H9 (cell line): ENCODE results near the gene HS3ST4. TPM values are rescaled to one million over a fixed set of nuclear protein-coding genes. Genes with fewer than 3 reads are reported as not detected.

Experiments used
- DNase-seq: peaks from one replicate; pipeline ENCODE4 v3.0.0-alpha.2; 2017
- H2AFZ ChIP-seq: one replicate; pipeline ENCODE4 v1.6.1; 2013; ENCODE audit warnings: mild to moderate bottlenecking, low read length, control low read depth, moderate library complexity
- H2AK5ac ChIP-seq: 2 replicates; pipeline ENCODE4 v1.6.1; 2013; ENCODE audit warnings: low read length, control low read depth, mixed read lengths; ENCODE audit not compliant: insufficient read length
- H2BK120ac ChIP-seq: one replicate; pipeline ENCODE4 v1.6.1; 2013; ENCODE audit warnings: low read depth, mild to moderate bottlenecking, low read length, control low read depth, inconsistent platforms; ENCODE audit not compliant: poor library complexity, severe bottlenecking
- H2BK12ac ChIP-seq: 2 replicates; pipeline ENCODE4 v1.6.1; 2013; ENCODE audit warnings: low read length, control low read depth, mixed read lengths, low read depth; ENCODE audit not compliant: insufficient read length
- H2BK15ac ChIP-seq: 2 replicates; pipeline ENCODE4 v1.6.1; 2013; ENCODE audit warnings: low read depth, low read length, control low read depth
- H2BK20ac ChIP-seq: one replicate; pipeline ENCODE4 v1.6.1; 2013; ENCODE audit warnings: low read depth, mild to moderate bottlenecking, low read length, control low read depth, inconsistent platforms; ENCODE audit not compliant: poor library complexity, severe bottlenecking
- H2BK5ac ChIP-seq: 2 replicates; pipeline ENCODE4 v1.6.1; 2013; ENCODE audit warnings: low read length, control low read depth, mixed read lengths; ENCODE audit not compliant: insufficient read length
- H3K14ac ChIP-seq: 2 replicates; pipeline ENCODE4 v1.6.1; 2013; ENCODE audit warnings: low read length, control low read depth; ENCODE audit not compliant: insufficient read depth
- H3K18ac ChIP-seq: 2 replicates; pipeline ENCODE4 v1.6.1; 2013; ENCODE audit warnings: low read depth, mild to moderate bottlenecking, mixed read lengths, low read length, control low read depth; ENCODE audit not compliant: insufficient read length
- H3K23ac ChIP-seq: 2 replicates; pipeline ENCODE4 v1.6.1; 2013; ENCODE audit warnings: low read length, control low read depth, mixed read lengths, low read depth; ENCODE audit not compliant: insufficient read length
- H3K23me2 ChIP-seq: 2 replicates; pipeline ENCODE4 v1.6.1; 2013; ENCODE audit warnings: low read depth, mild to moderate bottlenecking, mixed read lengths, low read length, control low read depth; ENCODE audit not compliant: insufficient read length, poor library complexity, severe bottlenecking
- H3K27ac ChIP-seq: 2 replicates; pipeline ENCODE4 v1.5.1; 2013; ENCODE audit warnings: low read length, control low read depth, mixed read lengths, low read depth; ENCODE audit not compliant: insufficient read length
- H3K27me3 ChIP-seq: 2 replicates; pipeline ENCODE4 v1.6.1; 2013; ENCODE audit warnings: low read length, control low read depth, inconsistent platforms; ENCODE audit not compliant: insufficient read depth
- H3K4ac ChIP-seq: 2 replicates; pipeline ENCODE4 v1.6.1; 2013; ENCODE audit warnings: low read depth, mild to moderate bottlenecking, control low read depth, inconsistent platforms, low read length, moderate library complexity
- H3K4me1 ChIP-seq: 2 replicates; pipeline ENCODE4 v1.6.1; 2013; ENCODE audit warnings: low read length, control low read depth, inconsistent platforms; ENCODE audit not compliant: insufficient read depth
- H3K4me2 ChIP-seq: 2 replicates; pipeline ENCODE4 v1.6.1; 2013; ENCODE audit warnings: low read length, control low read depth, mixed read lengths; ENCODE audit not compliant: insufficient read length, insufficient read depth
- H3K56ac ChIP-seq: 2 replicates; pipeline ENCODE4 v1.6.1; 2013; ENCODE audit warnings: low read depth, mild to moderate bottlenecking, mixed read lengths, low read length, control low read depth; ENCODE audit not compliant: insufficient read length
- H3K79me1 ChIP-seq: 2 replicates; pipeline ENCODE4 v1.6.1; 2013; ENCODE audit warnings: low read depth, mild to moderate bottlenecking, moderate library complexity, low read length, control low read depth, inconsistent platforms; ENCODE audit not compliant: insufficient read depth, poor library complexity, severe bottlenecking
- H3K79me2 ChIP-seq: 2 replicates; pipeline ENCODE4 v1.6.1; 2013; ENCODE audit warnings: low read length, control low read depth, inconsistent platforms; ENCODE audit not compliant: insufficient read depth
- H3K9ac ChIP-seq: 2 replicates; pipeline ENCODE4 v1.6.1; 2013; ENCODE audit warnings: low read length, control low read depth, mixed read lengths; ENCODE audit not compliant: insufficient read length; ENCODE audit errors: extremely low read depth
- H3K9me3 ChIP-seq: one replicate; pipeline ENCODE4 v1.6.1; 2013; ENCODE audit warnings: low read depth, low read length, inconsistent platforms; ENCODE audit not compliant: control insufficient read depth
- H3T11ph ChIP-seq: one replicate; pipeline ENCODE4 v1.6.1; 2013; ENCODE audit warnings: mild to moderate bottlenecking, low read length, control low read depth, inconsistent platforms
- H4K20me1 ChIP-seq: one replicate; pipeline ENCODE4 v1.6.1; 2013; ENCODE audit not compliant: control insufficient read depth, insufficient read length, insufficient read depth
- H4K5ac ChIP-seq: 2 replicates; pipeline ENCODE4 v1.6.1; 2013; ENCODE audit warnings: low read depth, mild to moderate bottlenecking, mixed read lengths, low read length, control low read depth; ENCODE audit not compliant: insufficient read length
- H4K8ac ChIP-seq: replicated peaks from 2 replicates; pipeline ENCODE4 v1.6.1; 2013; ENCODE audit warnings: low read length, control low read depth, mixed read lengths, low read depth; ENCODE audit not compliant: insufficient read length
- H4K91ac ChIP-seq: 2 replicates; pipeline ENCODE4 v1.6.1; 2013; ENCODE audit warnings: low read depth, mild to moderate bottlenecking, moderate library complexity, mixed read lengths, low read length, control low read depth; ENCODE audit not compliant: insufficient read length
- H3K27ac Mint-ChIP-seq, 3 experiments: 2 replicates in 2 of 3; 3 replicates in 1 of 3; pipeline ENCODE4 v1.8.0; 2020 to 2021; ENCODE audit warnings: mixed read lengths in 3 of 3, mild to moderate bottlenecking in 1 of 3, moderate library complexity in 1 of 3
- H3K27me3 Mint-ChIP-seq: 2 replicates; pipeline ENCODE4 v1.8.0; 2021; ENCODE audit warnings: low read depth, mild to moderate bottlenecking, moderate library complexity, mixed read lengths
- H3K36me3 Mint-ChIP-seq, 3 experiments: 2 replicates in 2 of 3; 3 replicates in 1 of 3; pipeline ENCODE4 v1.8.0; 2020 to 2021; ENCODE audit warnings: low read depth in 3 of 3, mixed read lengths in 3 of 3; ENCODE audit not compliant: insufficient read depth in 1 of 3
- H3K4me1 Mint-ChIP-seq, 2 experiments: 2 replicates each; pipeline ENCODE4 v1.8.0; 2020; ENCODE audit warnings: mixed read lengths in 2 of 2
- H3K4me3 Mint-ChIP-seq, 2 experiments: 2 replicates in 1 of 2; 3 replicates in 1 of 2; pipeline ENCODE4 v1.8.0; 2020 to 2021; ENCODE audit warnings: mild to moderate bottlenecking in 2 of 2, mixed read lengths in 2 of 2, moderate library complexity in 1 of 2
- H3K9me3 Mint-ChIP-seq, 2 experiments: 2 replicates in 1 of 2; 3 replicates in 1 of 2; pipeline ENCODE4 v1.8.0; 2020; ENCODE audit warnings: mild to moderate bottlenecking in 2 of 2, mixed read lengths in 2 of 2, moderate library complexity in 1 of 2
- WGBS: extraction: QIAGEN DNeasy Blood & Tissue Kit; methylation state at CpG from one replicate; pipeline ENCODE4 v1.1.7; 2013; ENCODE audit warnings: missing lambda C conversion rate, low lambda C conversion rate, mixed read lengths; ENCODE audit not compliant: insufficient read length; ENCODE audit errors: extremely low coverage; 5-methylcytosine and 5-hydroxymethylcytosine counted together
- total RNA-seq: library from RNA; stranded (reverse); gene quantifications from 2 replicates; pipeline ENCODE4 v1.2.1, GENCODE V29; 2021
- TF ChIP-seq, protein P1 (sequence below): fragments of 200-600 bp; sonication (generic); conservative IDR thresholded peaks from 3 replicates; pipeline ENCODE4 v1.8.0; 2021; ENCODE audit warnings: antibody characterized with exemption, mild to moderate bottlenecking

The HS3ST4 gene
- total RNA-seq, 1 experiment from 2014 or later: 1.7 TPM

DNA sequence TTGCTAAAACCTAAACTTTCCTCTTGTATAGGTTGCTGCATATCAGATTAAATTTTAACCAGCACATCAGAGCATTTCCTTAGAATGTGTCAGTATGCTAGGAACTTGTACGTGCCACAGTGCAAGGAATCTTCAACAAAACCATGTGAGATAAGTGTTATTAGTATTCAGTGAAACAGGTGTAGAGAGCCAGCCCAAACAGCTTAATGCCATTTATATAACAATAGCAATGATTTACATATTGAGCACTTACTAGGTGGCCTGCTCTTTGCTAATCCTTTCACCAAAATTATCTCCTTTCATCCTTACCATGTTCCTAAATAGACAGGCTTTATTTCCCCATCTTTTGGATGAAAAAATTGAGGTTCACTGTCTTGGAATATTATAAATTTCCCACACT is 485.7 kb downstream of the HS3ST4 start:
- no peak overlapping the region for H2AK5ac ChIP-seq
- H3K4me2 ChIP-seq: no peak overlapping the region
- H3K18ac ChIP-seq: no peak overlapping the region
- H4K20me1 ChIP-seq: no peaks in the 10 kb centered on the region
- no peak overlapping the region for H2BK12ac ChIP-seq
- no peaks in the 10 kb centered on the region for H3K23me2 ChIP-seq
- H3K4me1 ChIP-seq: peaks cover 8% of the 10 kb centered on the region; the same call in 1 of the 2 replicates
- H4K5ac ChIP-seq: no peak overlapping the region
- peaks cover 3% of the 10 kb centered on the region for H3K9me3 ChIP-seq
- no peak overlapping the region for H3K27ac ChIP-seq
- Mint-ChIP-seq H3K27me3 (peaks cover 4% of the 10 kb centered on the region; the same call in 1 of the 2 replicates), H3K9me3 (peaks cover 21 to 23% of the 10 kb centered on the region in 2 experiments), H3K27ac (peak overlapping the region in 2 of 3 experiments; percentile 46 to 96; a peak in 4 of 7 replicates), H3K36me3 (peaks cover 5 to 31% (median 18%) of the 10 kb centered on the region in 3 experiments), H3K4me3 (0 out of 5 replicates have a peak overlapping the region, but pooled peaks of 1 of the 2 experiments have one; percentile 17), H3K4me1 (peaks cover 36 to 39% of the 10 kb centered on the region in 2 experiments)
- H3K56ac ChIP-seq: no peak overlapping the region
- H2BK5ac ChIP-seq: no peak overlapping the region
- WGBS: no CpG with 5 or more reads among the region's 1 CpG
- no peak overlapping the region for H3K9ac ChIP-seq
- no peak overlapping the region for H3K23ac ChIP-seq
- no peak for DNase-seq
- TF ChIP-seq, protein P1, sequence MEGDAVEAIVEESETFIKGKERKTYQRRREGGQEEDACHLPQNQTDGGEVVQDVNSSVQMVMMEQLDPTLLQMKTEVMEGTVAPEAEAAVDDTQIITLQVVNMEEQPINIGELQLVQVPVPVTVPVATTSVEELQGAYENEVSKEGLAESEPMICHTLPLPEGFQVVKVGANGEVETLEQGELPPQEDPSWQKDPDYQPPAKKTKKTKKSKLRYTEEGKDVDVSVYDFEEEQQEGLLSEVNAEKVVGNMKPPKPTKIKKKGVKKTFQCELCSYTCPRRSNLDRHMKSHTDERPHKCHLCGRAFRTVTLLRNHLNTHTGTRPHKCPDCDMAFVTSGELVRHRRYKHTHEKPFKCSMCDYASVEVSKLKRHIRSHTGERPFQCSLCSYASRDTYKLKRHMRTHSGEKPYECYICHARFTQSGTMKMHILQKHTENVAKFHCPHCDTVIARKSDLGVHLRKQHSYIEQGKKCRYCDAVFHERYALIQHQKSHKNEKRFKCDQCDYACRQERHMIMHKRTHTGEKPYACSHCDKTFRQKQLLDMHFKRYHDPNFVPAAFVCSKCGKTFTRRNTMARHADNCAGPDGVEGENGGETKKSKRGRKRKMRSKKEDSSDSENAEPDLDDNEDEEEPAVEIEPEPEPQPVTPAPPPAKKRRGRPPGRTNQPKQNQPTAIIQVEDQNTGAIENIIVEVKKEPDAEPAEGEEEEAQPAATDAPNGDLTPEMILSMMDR: no peak
- no peaks in the 10 kb centered on the region for H3K27me3 ChIP-seq
- no peak overlapping the region for H2BK20ac ChIP-seq
- H4K91ac ChIP-seq: no peak overlapping the region
- H3K14ac ChIP-seq: no peak overlapping the region
- no peaks in the 10 kb centered on the region for H3K79me2 ChIP-seq
- H2BK15ac ChIP-seq: no peak overlapping the region
- no peak overlapping the region for H4K8ac ChIP-seq
- no peak overlapping the region for H3K4ac ChIP-seq
- H2BK120ac ChIP-seq: no peak overlapping the region
- H3K79me1 ChIP-seq: no peaks in the 10 kb centered on the region
- no peak overlapping the region for H3T11ph ChIP-seq
- H2AFZ ChIP-seq: no peak overlapping the region
